ENCODE measurements around the gene FRAS1. TPM values are rescaled to one million over a fixed set of nuclear protein-coding genes. Genes with fewer than 3 reads are reported as not detected.

The FRAS1 gene
- total RNA-seq, 1 experiment from 2014 or later: 3.4 TPM

DNA sequence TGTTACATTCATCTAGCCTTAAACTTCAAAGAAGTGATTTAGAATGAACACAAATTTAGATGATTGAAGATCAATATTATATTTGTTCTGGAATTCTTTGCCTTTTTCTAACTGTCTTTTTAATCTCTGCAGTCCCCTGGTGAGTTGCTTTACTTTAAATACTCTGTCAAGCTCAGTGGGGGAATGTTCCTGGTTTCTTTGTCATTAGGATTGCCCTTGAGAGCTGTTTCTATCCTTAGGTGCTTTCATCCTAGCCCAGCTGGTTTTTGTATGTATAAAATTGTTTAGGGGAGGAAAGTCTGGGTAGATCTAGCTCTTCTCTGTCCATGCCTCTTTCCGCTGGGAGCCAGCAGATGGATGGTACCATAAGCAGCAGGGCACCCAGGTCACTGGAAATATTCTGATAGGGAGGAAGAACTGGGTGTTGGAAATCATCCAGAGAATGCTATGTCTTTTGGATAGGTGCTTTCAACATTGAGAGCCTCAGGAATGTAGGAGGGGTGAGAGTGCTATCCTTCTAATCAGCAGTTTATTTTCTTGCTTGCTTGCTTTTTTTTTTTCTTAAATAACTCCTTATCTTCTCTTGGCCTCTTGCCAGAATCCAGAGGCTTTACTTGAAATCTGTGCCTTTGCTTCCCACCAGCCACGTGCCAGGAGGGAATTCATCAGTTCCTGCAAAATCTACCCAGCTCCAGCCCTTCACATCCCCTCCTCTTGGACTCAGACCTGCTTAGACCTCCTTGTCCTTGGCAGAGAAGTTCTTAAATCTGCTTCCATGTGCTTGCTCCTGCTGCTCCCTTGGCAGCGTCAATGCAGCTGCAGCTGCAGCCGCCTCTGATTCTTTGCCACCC lies 279.2 kb downstream of the FRAS1 start:
- ChIA-PET POLR2A (ENCODE audit: unreplicated experiment) (no interaction called here), CTCF (no interaction called here)
- Histone ChIP-seq H3K9ac (ENCODE audit: low read length) (no peak overlapping the region), H3K9me2 (replicated peaks; ENCODE audit: low read length) (no peaks in the 10 kb centered on the region), H3K9me3 (ENCODE audit: low read length) (no peaks in the 10 kb centered on the region), H3K4me3 (ENCODE audit: low read length) (no peak overlapping the region), H3K27ac (ENCODE audit: low read length) (no peak overlapping the region), H3K4me2 (ENCODE audit: low read length) (no peak overlapping the region), H3K27me3 (ENCODE audit: low read length) (no peaks in the 10 kb centered on the region), H3K4me1 (ENCODE audit: insufficient read depth, low read length) (no peaks in the 10 kb centered on the region), H2AFZ (ENCODE audit: low read length) (no peak overlapping the region), H3K36me3 (ENCODE audit: low read depth, low read length) (no peaks in the 10 kb centered on the region), H3K79me2 (ENCODE audit: low read length) (no peaks in the 10 kb centered on the region), H4K20me1 (ENCODE audit: low read length) (no peaks in the 10 kb centered on the region), H3F3A (ENCODE audit: low read length, unreplicated experiment) (no peaks in the 10 kb centered on the region)
- no TSS peak for BruUV-seq (replicated peaks)
- TF ChIP-seq EZH2 (IDR thresholded peaks at IDR 0.05; ENCODE audit: low read length, unreplicated experiment): no peak
- TF ChIP-seq EZH2phosphoT487 (IDR thresholded peaks at IDR 0.05; ENCODE audit: borderline replicate concordance, low read length): no peak
- TF ChIP-seq, protein P1, sequence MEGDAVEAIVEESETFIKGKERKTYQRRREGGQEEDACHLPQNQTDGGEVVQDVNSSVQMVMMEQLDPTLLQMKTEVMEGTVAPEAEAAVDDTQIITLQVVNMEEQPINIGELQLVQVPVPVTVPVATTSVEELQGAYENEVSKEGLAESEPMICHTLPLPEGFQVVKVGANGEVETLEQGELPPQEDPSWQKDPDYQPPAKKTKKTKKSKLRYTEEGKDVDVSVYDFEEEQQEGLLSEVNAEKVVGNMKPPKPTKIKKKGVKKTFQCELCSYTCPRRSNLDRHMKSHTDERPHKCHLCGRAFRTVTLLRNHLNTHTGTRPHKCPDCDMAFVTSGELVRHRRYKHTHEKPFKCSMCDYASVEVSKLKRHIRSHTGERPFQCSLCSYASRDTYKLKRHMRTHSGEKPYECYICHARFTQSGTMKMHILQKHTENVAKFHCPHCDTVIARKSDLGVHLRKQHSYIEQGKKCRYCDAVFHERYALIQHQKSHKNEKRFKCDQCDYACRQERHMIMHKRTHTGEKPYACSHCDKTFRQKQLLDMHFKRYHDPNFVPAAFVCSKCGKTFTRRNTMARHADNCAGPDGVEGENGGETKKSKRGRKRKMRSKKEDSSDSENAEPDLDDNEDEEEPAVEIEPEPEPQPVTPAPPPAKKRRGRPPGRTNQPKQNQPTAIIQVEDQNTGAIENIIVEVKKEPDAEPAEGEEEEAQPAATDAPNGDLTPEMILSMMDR (conservative IDR thresholded peaks at IDR 0.05; ENCODE audit: low read depth, low read length): no peak
- DNase-seq (no peak), ATAC-seq (no peak)
- intact Hi-C loops (cut with micrococcal nuclease): no loop called here

DNA sequence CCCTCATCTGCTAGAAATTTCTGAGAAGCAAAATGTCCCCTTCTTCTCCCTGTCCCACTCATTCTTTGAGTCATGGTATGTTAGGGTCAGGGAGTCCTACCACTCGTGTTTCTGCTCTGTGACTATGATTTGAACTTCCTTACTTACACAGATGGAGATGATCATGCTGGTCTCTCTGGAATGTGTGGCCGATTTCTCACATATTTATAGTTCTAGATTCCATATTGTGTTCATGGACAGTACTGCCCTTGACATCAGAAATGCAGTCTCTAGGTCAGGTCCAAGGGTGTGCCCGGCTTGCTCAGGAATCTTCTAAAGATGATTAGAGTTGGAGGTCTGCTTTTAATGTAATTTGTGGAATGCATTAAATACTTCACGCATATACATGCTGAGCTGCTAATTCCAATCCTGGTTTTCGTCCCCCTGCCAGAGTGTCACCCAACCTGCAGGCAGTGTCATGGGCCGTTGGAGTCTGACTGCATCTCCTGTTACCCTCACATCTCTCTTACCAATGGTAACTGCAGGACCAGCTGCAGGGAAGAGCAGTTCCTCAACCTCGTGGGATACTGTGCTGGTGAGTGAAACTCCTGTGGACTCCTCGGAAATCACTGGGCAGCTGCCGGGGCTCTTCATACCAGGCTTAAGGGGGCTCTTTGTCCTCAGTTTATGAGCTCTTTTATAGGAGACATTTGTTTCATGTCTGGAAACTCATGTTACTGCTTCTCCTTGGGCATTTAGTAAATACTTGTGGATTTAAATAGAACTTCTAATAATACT lies 280.3 kb downstream of the FRAS1 start:
- POLR2A ChIA-PET (ENCODE audit: unreplicated experiment): no interaction called here
- DNase-seq: no peak
- no peaks in the 10 kb centered on the region for H3K9me3 ChIP-seq (ENCODE audit: low read length)
- H3K4me2 ChIP-seq (ENCODE audit: low read length): no peak overlapping the region
- H3K27ac ChIP-seq (ENCODE audit: low read length): no peak overlapping the region
- no peaks in the 10 kb centered on the region for H3K27me3 ChIP-seq (ENCODE audit: low read length)
- no peak overlapping the region for H3K4me3 ChIP-seq (ENCODE audit: low read length)
- H3K79me2 ChIP-seq (ENCODE audit: low read length): no peaks in the 10 kb centered on the region
- CTCF ChIA-PET: no interaction called here
- no TSS peak for BruUV-seq (replicated peaks)
- no peak for ATAC-seq
- TF ChIP-seq, protein P1 (conservative IDR thresholded peaks at IDR 0.05; ENCODE audit: low read depth, low read length): no peak
- TF ChIP-seq EZH2 (IDR thresholded peaks at IDR 0.05; ENCODE audit: low read length, unreplicated experiment) (no peak), EZH2phosphoT487 (IDR thresholded peaks at IDR 0.05; ENCODE audit: borderline replicate concordance, low read length) (no peak)
- H3K9ac ChIP-seq (ENCODE audit: low read length): no peak overlapping the region
- no peaks in the 10 kb centered on the region for H3K9me2 ChIP-seq (replicated peaks; ENCODE audit: low read length)
- intact Hi-C loops (cut with micrococcal nuclease): no loop called here
- no peaks in the 10 kb centered on the region for H3K4me1 ChIP-seq (ENCODE audit: insufficient read depth, low read length)
- no peak overlapping the region for H2AFZ ChIP-seq (ENCODE audit: low read length)
- H3F3A ChIP-seq (ENCODE audit: low read length, unreplicated experiment): no peaks in the 10 kb centered on the region
- H4K20me1 ChIP-seq (ENCODE audit: low read length): no peaks in the 10 kb centered on the region
- H3K36me3 ChIP-seq (ENCODE audit: low read depth, low read length): no peaks in the 10 kb centered on the region

DNA sequence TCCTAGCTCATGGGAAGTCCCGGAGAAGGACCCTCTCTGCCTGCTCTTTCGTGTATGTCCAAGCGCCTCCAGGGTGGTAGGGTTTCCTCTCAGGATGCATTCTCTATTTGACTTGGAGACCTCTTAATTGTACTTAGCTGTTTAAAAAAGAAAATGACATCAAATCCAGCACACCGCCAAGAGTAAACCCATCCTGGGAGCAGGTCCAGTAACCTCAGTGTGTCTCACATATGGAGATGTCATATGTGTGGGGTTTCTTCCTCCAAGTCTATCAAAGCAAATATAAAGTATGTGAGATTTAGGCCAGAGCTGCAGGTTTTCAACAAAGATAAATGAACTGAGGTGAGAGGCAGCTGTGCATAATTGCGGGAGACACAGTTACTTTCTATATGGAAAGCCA lies 285.0 kb downstream of the FRAS1 start:
- TF ChIP-seq EZH2phosphoT487 (IDR thresholded peaks at IDR 0.05; ENCODE audit: borderline replicate concordance, low read length) (no peak), EZH2 (IDR thresholded peaks at IDR 0.05; ENCODE audit: low read length, unreplicated experiment) (no peak)
- TF ChIP-seq, protein P1 (conservative IDR thresholded peaks at IDR 0.05; ENCODE audit: low read depth, low read length): no peak
- Histone ChIP-seq H3K27me3 (ENCODE audit: low read length) (no peaks in the 10 kb centered on the region), H3K4me2 (ENCODE audit: low read length) (no peak overlapping the region), H2AFZ (ENCODE audit: low read length) (no peak overlapping the region), H3K4me3 (ENCODE audit: low read length) (no peak overlapping the region), H3K9me2 (replicated peaks; ENCODE audit: low read length) (no peaks in the 10 kb centered on the region), H4K20me1 (ENCODE audit: low read length) (no peaks in the 10 kb centered on the region), H3K27ac (ENCODE audit: low read length) (no peak overlapping the region), H3K36me3 (ENCODE audit: low read depth, low read length) (no peaks in the 10 kb centered on the region), H3K79me2 (ENCODE audit: low read length) (no peaks in the 10 kb centered on the region), H3K9ac (ENCODE audit: low read length) (no peak overlapping the region), H3K4me1 (ENCODE audit: insufficient read depth, low read length) (no peaks in the 10 kb centered on the region), H3F3A (ENCODE audit: low read length, unreplicated experiment) (no peaks in the 10 kb centered on the region), H3K9me3 (ENCODE audit: low read length) (no peaks in the 10 kb centered on the region)
- POLR2A ChIA-PET (ENCODE audit: unreplicated experiment): no interaction called here
- intact Hi-C loops (cut with micrococcal nuclease): no loop called here
- CTCF ChIA-PET: no interaction called here
- DNase-seq (no peak), ATAC-seq (no peak)
- no TSS peak for BruUV-seq (replicated peaks)

Measured in PC-3 (cell line).